ENCODE measurements around the gene GBE1.

GBE1 gene

GRCh38 chr3:81650187-81650586 lies 111.3 kb downstream of the GBE1 start:
- no peak for DNase-seq (ENCODE audit: extremely low read depth, low read depth)
- no peak for TF ChIP-seq CTCF (IDR thresholded peaks at IDR 0.05; ENCODE audit: low read depth, low read length)

GRCh38 chr3:81645248-81645647 lies 116.2 kb downstream of the GBE1 start:
- DNase-seq (ENCODE audit: extremely low read depth, low read depth) = no peak
- no peak for TF ChIP-seq CTCF (IDR thresholded peaks at IDR 0.05; ENCODE audit: low read depth, low read length)

- DNase-seq (ENCODE audit: extremely low read depth, low read depth) = no peak
- peak; percentile 30 for TF ChIP-seq CTCF (IDR thresholded peaks at IDR 0.05; ENCODE audit: low read depth, low read length)
Observed at GRCh38 chr3:81643721-81644120, 117.7 kb downstream of the GBE1 start.

- TF ChIP-seq CTCF (IDR thresholded peaks at IDR 0.05; ENCODE audit: low read depth, low read length) = no peak
- no peak for DNase-seq (ENCODE audit: extremely low read depth, low read depth)
Observed at GRCh38 chr3:81638480-81638879, 123.0 kb downstream of the GBE1 start.

GRCh38 chr3:81632659-81633058 lies 128.8 kb downstream of the GBE1 start:
- TF ChIP-seq CTCF (IDR thresholded peaks at IDR 0.05; ENCODE audit: low read depth, low read length) = no peak
- DNase-seq (ENCODE audit: extremely low read depth, low read depth) = no peak

GRCh38 chr3:81624756-81625155 lies 136.7 kb downstream of the GBE1 start:
- TF ChIP-seq CTCF (IDR thresholded peaks at IDR 0.05; ENCODE audit: low read depth, low read length) = no peak

GRCh38 chr3:81622395-81622794 lies 139.1 kb downstream of the GBE1 start:
- TF ChIP-seq CTCF (IDR thresholded peaks at IDR 0.05; ENCODE audit: low read depth, low read length) = no peak
- no peak for DNase-seq (ENCODE audit: extremely low read depth, low read depth)

More at GRCh38 chr3:81624756-81625155, 136.7 kb downstream of the GBE1 start:
- no peak for DNase-seq (ENCODE audit: extremely low read depth, low read depth)
